ENCODE measurements around the gene THSD4.

DNA sequence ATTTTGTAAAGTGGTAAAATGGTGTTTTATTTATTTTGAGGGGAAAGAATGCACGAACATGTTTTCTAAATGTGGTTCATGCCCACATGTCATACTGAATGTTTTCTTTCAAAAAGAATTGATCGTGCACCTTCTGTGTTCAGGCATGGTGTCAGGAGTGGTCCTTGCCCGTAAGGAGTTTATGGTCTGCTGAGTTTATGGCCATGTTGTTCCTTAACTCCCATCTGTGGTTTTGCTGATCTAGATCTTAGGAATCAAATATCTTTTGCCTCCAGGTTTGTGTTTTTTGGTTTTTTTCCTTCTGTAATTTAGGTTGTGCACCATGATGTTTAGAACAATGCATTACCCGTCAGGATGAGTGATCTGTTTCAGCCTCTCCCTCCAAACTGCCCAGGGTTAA lies 390.7 kb downstream of the THSD4 start:
- TF ChIP-seq, protein P1, sequence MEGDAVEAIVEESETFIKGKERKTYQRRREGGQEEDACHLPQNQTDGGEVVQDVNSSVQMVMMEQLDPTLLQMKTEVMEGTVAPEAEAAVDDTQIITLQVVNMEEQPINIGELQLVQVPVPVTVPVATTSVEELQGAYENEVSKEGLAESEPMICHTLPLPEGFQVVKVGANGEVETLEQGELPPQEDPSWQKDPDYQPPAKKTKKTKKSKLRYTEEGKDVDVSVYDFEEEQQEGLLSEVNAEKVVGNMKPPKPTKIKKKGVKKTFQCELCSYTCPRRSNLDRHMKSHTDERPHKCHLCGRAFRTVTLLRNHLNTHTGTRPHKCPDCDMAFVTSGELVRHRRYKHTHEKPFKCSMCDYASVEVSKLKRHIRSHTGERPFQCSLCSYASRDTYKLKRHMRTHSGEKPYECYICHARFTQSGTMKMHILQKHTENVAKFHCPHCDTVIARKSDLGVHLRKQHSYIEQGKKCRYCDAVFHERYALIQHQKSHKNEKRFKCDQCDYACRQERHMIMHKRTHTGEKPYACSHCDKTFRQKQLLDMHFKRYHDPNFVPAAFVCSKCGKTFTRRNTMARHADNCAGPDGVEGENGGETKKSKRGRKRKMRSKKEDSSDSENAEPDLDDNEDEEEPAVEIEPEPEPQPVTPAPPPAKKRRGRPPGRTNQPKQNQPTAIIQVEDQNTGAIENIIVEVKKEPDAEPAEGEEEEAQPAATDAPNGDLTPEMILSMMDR (conservative IDR thresholded peaks at IDR 0.05; ENCODE audit: low read length), result no peak
- no peak for TF ChIP-seq EZH2phosphoT487 (IDR thresholded peaks at IDR 0.05; ENCODE audit: borderline replicate concordance)

Data from Loucy (cell line).